HepG2 (cell line): ENCODE measurements around the gene OR6C76. TPM values are rescaled to one million over a fixed set of nuclear protein-coding genes. Genes with fewer than 3 reads are reported as not detected.

Experiments used
- ATAC-seq: fragments of 200-7000 bp; cut with Tn5 transposase; 3 replicates; pipeline ENCODE4 v1.9.1; 2020; ENCODE audit warnings: mild to moderate bottlenecking, moderate library complexity
- BruUV-seq: library from RNA; stranded (reverse); fragments of 400-500 nt; replicated peaks from 2 replicates; lab custom pipeline; 2021; lab: Mats Ljungman, UMichigan
- CTCF ChIA-PET: fragments of 300-600 bp; formaldehyde crosslinking; extraction: SDS; loops from one replicate; lab custom pipeline; 2021; ENCODE audit warnings: low total read pairs, inconsistent platforms, low intra/inter-chr PET ratio; lab: Yijun Ruan, JAX
- POLR2A ChIA-PET: fragments of 350-600 bp; sonication (Branson Sonifier 250); formaldehyde crosslinking; loops from one replicate; lab custom pipeline; 2020; ENCODE audit warnings: antibody characterized with exemption, inconsistent platforms; lab: Yijun Ruan, JAX
- DNase-seq: peaks from one replicate; pipeline ENCODE4 v3.0.0-alpha.2; 2015; ENCODE audit warnings: low spot score
- FAIRE-seq: peaks from 3 replicates; lab custom pipeline; 2011; peaks lifted over from hg19 to GRCh38; lab: Jason Lieb, UNC
- H2AFZ ChIP-seq: one replicate; pipeline ENCODE4 v1.6.1; 2011; ENCODE audit warnings: low read length, inconsistent platforms
- H3K27ac ChIP-seq: fragments of 300-600 bp; 3 replicates; pipeline ENCODE4 v1.8.0; 2011; ENCODE audit warnings: mixed run types, mild to moderate bottlenecking, mixed read lengths, low read length, inconsistent platforms; ENCODE audit not compliant: insufficient read depth; ENCODE audit errors: extremely low read length
- H3K27me3 ChIP-seq, 2 experiments: fragments of 200-600 bp in 1 of 2; 2 replicates in 1 of 2; 3 replicates in 1 of 2; pipeline versions ENCODE4 v1.6.0 to v1.8.0; 2011; ENCODE audit warnings: low read length in 2 of 2, mild to moderate bottlenecking in 2 of 2, moderate library complexity in 2 of 2, inconsistent platforms in 1 of 2; ENCODE audit not compliant: insufficient read depth in 2 of 2, control insufficient read depth in 1 of 2
- H3K36me3 ChIP-seq, 2 experiments: fragments of 200-600 bp in 1 of 2; replicated peaks in 1 of 2; 2 replicates in 1 of 2; 3 replicates in 1 of 2; pipeline versions ENCODE4 v1.5.1 to v1.8.0; 2011; ENCODE audit warnings: low read length in 2 of 2, inconsistent platforms in 1 of 2; ENCODE audit not compliant: insufficient read depth in 2 of 2, control insufficient read depth in 1 of 2
- H3K4me1 ChIP-seq: 2 replicates; pipeline ENCODE4 v1.5.1; 2012; ENCODE audit warnings: low read length, inconsistent platforms; ENCODE audit not compliant: insufficient read depth
- H3K4me2 ChIP-seq: 2 replicates; pipeline ENCODE4 v1.6.0; 2011; ENCODE audit warnings: low read depth, low read length, inconsistent platforms
- H3K4me3 ChIP-seq, 3 experiments: fragments of 200-600 bp in 1 of 3; sonication (generic), shearing (Covaris generic) in 1 of 3; replicated peaks in 1 of 3; 2 replicates each; pipeline ENCODE4 v1.5.1; 2011 to 2016; ENCODE audit warnings: low read length in 3 of 3, inconsistent platforms in 2 of 3, low read depth in 2 of 3, mild to moderate bottlenecking in 2 of 3, control low read depth in 1 of 3, mixed read lengths in 1 of 3; ENCODE audit not compliant: insufficient read depth in 1 of 3
- H3K79me2 ChIP-seq: one replicate; pipeline ENCODE4 v1.6.1; 2011; ENCODE audit warnings: low read length, inconsistent platforms; ENCODE audit not compliant: insufficient read depth
- H3K9ac ChIP-seq: 2 replicates; pipeline ENCODE4 v1.6.0; 2011; ENCODE audit warnings: mild to moderate bottlenecking, low read depth, low read length, inconsistent platforms; ENCODE audit not compliant: insufficient read depth
- H3K9me3 ChIP-seq: 2 replicates; pipeline ENCODE4 v1.5.1; 2012; ENCODE audit warnings: mild to moderate bottlenecking, low read length
- H4K20me1 ChIP-seq: 2 replicates; pipeline ENCODE4 v1.6.0; 2011; ENCODE audit warnings: inconsistent platforms, mild to moderate bottlenecking, low read length, moderate library complexity; ENCODE audit not compliant: insufficient read depth
- DNMT3B ChIP-seq: conservative IDR thresholded peaks from 2 replicates; pipeline ENCODE4 v1.6.1; 2016; ENCODE audit warnings: missing biosample characterization, control low read depth
- E2F1 ChIP-seq: sonication (generic); formaldehyde crosslinking; IDR thresholded peaks from 2 replicates; pipeline ENCODE4 v1.5.0; 2020; ENCODE audit warnings: missing genetic modification reagents
- EZH2 ChIP-seq: conservative IDR thresholded peaks from 2 replicates; pipeline ENCODE4 v1.6.1; 2012; ENCODE audit warnings: mild to moderate bottlenecking, low read depth, low read length, moderate library complexity
- KLF16 ChIP-seq, 2 experiments: sonication (generic) in 1 of 2; formaldehyde crosslinking in 1 of 2; IDR thresholded peaks; 2 replicates each; pipeline versions ENCODE4 v1.6.1 to v1.8.0; 2016 to 2023; ENCODE audit warnings: missing genetic modification reagents in 2 of 2, missing compliant biosample characterization in 1 of 2
- MTF1 ChIP-seq: sonication (generic); formaldehyde crosslinking; IDR thresholded peaks from 2 replicates; pipeline ENCODE4 v1.5.0; 2020; ENCODE audit warnings: missing genetic modification reagents
- PITX1 ChIP-seq: sonication (generic); formaldehyde crosslinking; IDR thresholded peaks from 2 replicates; pipeline ENCODE4 v1.5.1; 2020; ENCODE audit warnings: mild to moderate bottlenecking, missing genetic modification reagents
- RFX3 ChIP-seq: IDR thresholded peaks from 2 replicates; pipeline ENCODE4 v1.6.1; 2016; ENCODE audit warnings: missing biosample characterization, missing genetic modification reagents
- THAP11 ChIP-seq: IDR thresholded peaks from 2 replicates; pipeline ENCODE4 v1.6.1; 2016; ENCODE audit warnings: missing biosample characterization, missing genetic modification reagents
- ZNF326 ChIP-seq: sonication (generic); formaldehyde crosslinking; IDR thresholded peaks from 2 replicates; pipeline ENCODE4 v1.4.0; 2020; ENCODE audit warnings: missing genetic modification reagents, borderline replicate concordance
- ZNF33A ChIP-seq: sonication (generic); formaldehyde crosslinking; IDR thresholded peaks from 2 replicates; pipeline ENCODE4 v1.5.1; 2020; ENCODE audit warnings: missing genetic modification reagents, mild to moderate bottlenecking, moderate library complexity, borderline replicate concordance
- ZNF484 ChIP-seq: sonication (generic); formaldehyde crosslinking; IDR thresholded peaks from 2 replicates; pipeline ENCODE4 v1.5.1; 2020; ENCODE audit warnings: mild to moderate bottlenecking, low read depth, missing genetic modification reagents, borderline replicate concordance
- ZNF619 ChIP-seq: sonication (generic); formaldehyde crosslinking; IDR thresholded peaks from 2 replicates; pipeline ENCODE4 v1.4.0; 2020; ENCODE audit warnings: mild to moderate bottlenecking, missing genetic modification reagents
- ZNF761 ChIP-seq: sonication (generic); formaldehyde crosslinking; conservative IDR thresholded peaks from 2 replicates; pipeline ENCODE4 v1.4.0; 2020; ENCODE audit warnings: mild to moderate bottlenecking, missing genetic modification reagents
- ZNF773 ChIP-seq: sonication (generic); formaldehyde crosslinking; IDR thresholded peaks from 2 replicates; pipeline ENCODE4 v1.4.0; 2020; ENCODE audit warnings: missing genetic modification reagents, borderline replicate concordance
- ZNF777 ChIP-seq: sonication (generic); formaldehyde crosslinking; IDR thresholded peaks from 2 replicates; pipeline ENCODE4 v1.4.0; 2020; ENCODE audit warnings: missing genetic modification reagents
- WGBS: methylation state at CpG from one replicate; pipeline ENCODE4 v1.1.6; 2017; ENCODE audit warnings: low lambda C conversion rate; 5-methylcytosine and 5-hydroxymethylcytosine counted together
- in situ Hi-C: cut with HindIII; loops from 2 replicates; pipeline ENCODE4 v1.10.0; 2017; ENCODE audit warnings: low pct_unique_long_range_greater_than_20kb; ENCODE audit not compliant: extremely low pct_ligation_motif_present
- intact Hi-C: fragments of 100-400 bp; cut with micrococcal nuclease; formaldehyde crosslinking; loops from one replicate; pipeline ENCODE4 v1.10.0; 2022; ENCODE audit not compliant: unreplicated experiment
- polyA plus RNA-seq, 8 experiments: library from polyadenylated mRNA; depleted of rRNA in 3 of 8; stranded (reverse) in 7 of 8; unstranded in 1 of 8; fragments of >200 nt; fragmentation: Illumina TruSeq in 4 of 8; extraction: Trizol in 4 of 8; gene quantifications; 2 replicates each; pipeline versions ENCODE4 v1.2.1 to v1.2.3, GENCODE V29; 2011 to 2016; ENCODE audit warnings: low read depth in 4 of 8, missing spikeins in 1 of 8, mixed read lengths in 1 of 8; ENCODE audit not compliant: insufficient read depth in 1 of 8
- total RNA-seq, 5 experiments: library from RNA; depleted of rRNA; stranded (reverse); fragments of >200 nt; fragmentation: Illumina TruSeq; extraction: Trizol; gene quantifications; 2 replicates each; pipeline ENCODE4 v1.2.3, GENCODE V29; 2016; ENCODE audit warnings: low read depth in 1 of 5
- TF ChIP-seq, protein P1 (sequence below): sonication (generic); formaldehyde crosslinking; IDR thresholded peaks from 2 replicates; pipeline ENCODE4 v1.5.1; 2020; ENCODE audit warnings: missing genetic modification reagents, mild to moderate bottlenecking, borderline replicate concordance
- TF ChIP-seq, protein P2 (sequence below): sonication (generic); formaldehyde crosslinking; IDR thresholded peaks from 2 replicates; pipeline ENCODE4 v1.4.0; 2020; ENCODE audit warnings: missing genetic modification reagents; ENCODE audit errors: not compliant biosample characterization

Gene OR6C76
- total and polyA plus RNA-seq, 2 of the 13 experiments (the other 11 are each of a cell fraction or from before 2014, with no cell fraction given): not detected

GRCh38 chr12:55443776-55444175 lies 17.7 kb downstream of the OR6C76 start, which contains the start of gene OR6C2:
Gene OR6C2 (plus strand): TSS chr12:55444076. CDS start chr12:55452214, 8,138 bp downstream.
- FAIRE-seq (no peak), DNase-seq (no peak), ATAC-seq (no peak)
- H2AFZ ChIP-seq: no peak within 1 kb of the TSS
- H3K4me1 ChIP-seq: 0 out of 2 replicates have a peak, but pooled peaks cover 6% of the 10 kb centered on the region
- POLR2A ChIA-PET: no interaction called here
- no TSS peak for BruUV-seq
- in situ Hi-C loops (loop anchor here (25.0 kb wide), 1 partner anchor 256 kb away; no protein-coding TSS in a partner anchor), intact Hi-C loops (no loop called here)
- no peaks in the 10 kb centered on the region for H3K36me3 ChIP-seq
- no peak within 1 kb of the TSS for H3K4me3 ChIP-seq
- TF ChIP-seq, protein P1, sequence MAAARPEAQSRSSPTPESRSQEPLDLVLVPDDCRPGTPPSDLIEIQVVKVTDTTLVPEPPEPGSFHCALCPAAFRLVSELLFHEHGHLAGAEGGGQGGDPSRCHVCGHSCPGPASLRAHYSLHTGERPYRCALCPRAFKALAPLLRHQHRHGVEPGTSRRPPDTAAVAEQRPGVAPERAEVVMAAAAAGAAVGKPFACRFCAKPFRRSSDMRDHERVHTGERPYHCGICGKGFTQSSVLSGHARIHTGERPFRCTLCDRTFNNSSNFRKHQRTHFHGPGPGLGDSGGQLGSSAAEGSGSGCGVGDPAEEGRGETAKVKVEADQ (CRISPR knock-in tag): no peak
- TF ChIP-seq ZNF773 (no peak), MTF1 (CRISPR knock-in tag) (no peak), ZNF619 (CRISPR knock-in tag) (no peak)
- TF ChIP-seq, protein P2, sequence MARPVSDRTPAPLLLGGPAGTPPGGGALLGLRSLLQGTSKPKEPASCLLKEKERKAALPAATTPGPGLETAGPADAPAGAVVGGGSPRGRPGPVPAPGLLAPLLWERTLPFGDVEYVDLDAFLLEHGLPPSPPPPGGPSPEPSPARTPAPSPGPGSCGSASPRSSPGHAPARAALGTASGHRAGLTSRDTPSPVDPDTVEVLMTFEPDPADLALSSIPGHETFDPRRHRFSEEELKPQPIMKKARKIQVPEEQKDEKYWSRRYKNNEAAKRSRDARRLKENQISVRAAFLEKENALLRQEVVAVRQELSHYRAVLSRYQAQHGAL (CRISPR knock-in tag): no peak
- 4% methylated on average over 2 of the region's 2 CpGs for WGBS
- no peak within 1 kb of the TSS for H3K27ac ChIP-seq
- H3K27me3 ChIP-seq: no peaks in the 10 kb centered on the region
- H3K9ac ChIP-seq: no peak within 1 kb of the TSS
- no peaks in the 10 kb centered on the region for H4K20me1 ChIP-seq
- CTCF ChIA-PET: no interaction called here
- H3K79me2 ChIP-seq: no peaks in the 10 kb centered on the region
- H3K9me3 ChIP-seq: peaks cover 4% of the 10 kb centered on the region; the same call in 1 of the 2 replicates
- no peak within 1 kb of the TSS for H3K4me2 ChIP-seq

- 98% methylated on average over 1 of the region's 1 CpG for WGBS
- no peak overlapping the region for H3K4me2 ChIP-seq
- no peak for FAIRE-seq
- intact Hi-C loops: loop anchor here (5.0 kb wide), 1 partner anchor 57 kb away; no protein-coding TSS in a partner anchor
- H3K4me3 ChIP-seq: no peak overlapping the region
- ChIA-PET POLR2A (no interaction called here), CTCF (interaction anchor here (1.8 kb wide), 1 partner anchor 174 kb away, joined by 28 read pairs; no protein-coding TSS in a partner anchor)
- H3K36me3 ChIP-seq: no peaks in the 10 kb centered on the region
- no peak for ATAC-seq
- H3K4me1 ChIP-seq: 0 out of 2 replicates have a peak, but pooled peaks cover 3% of the 10 kb centered on the region
- no peak overlapping the region for H3K9ac ChIP-seq
- no peaks in the 10 kb centered on the region for H3K79me2 ChIP-seq
- no peaks in the 10 kb centered on the region for H4K20me1 ChIP-seq
- in situ Hi-C loops: loop anchor here (5.0 to 25.0 kb wide), 2 partner anchors 172 to 258 kb away; no protein-coding TSS in a partner anchor
- no peak overlapping the region for H3K27ac ChIP-seq
- H3K27me3 ChIP-seq: no peaks in the 10 kb centered on the region
- H3K9me3 ChIP-seq: peaks cover 4% of the 10 kb centered on the region; the same call in 1 of the 2 replicates
- no TSS peak for BruUV-seq
- H2AFZ ChIP-seq: no peak overlapping the region
- DNase-seq: no peak
- no peak for TF ChIP-seq ZNF33A (CRISPR knock-in tag)
- TF ChIP-seq RFX3 (CRISPR knock-in tag): no peak
- TF ChIP-seq E2F1 (CRISPR knock-in tag): no peak
- TF ChIP-seq KLF16 (CRISPR knock-in tag; IDR thresholded peaks at IDR 0.05): no peak
- no peak for TF ChIP-seq ZNF777 (CRISPR knock-in tag)
- TF ChIP-seq ZNF326 (CRISPR knock-in tag): no peak
- no peak for TF ChIP-seq DNMT3B
- TF ChIP-seq EZH2: no peak
- no peak for TF ChIP-seq PITX1 (CRISPR knock-in tag)
- no peak for TF ChIP-seq ZNF484 (CRISPR knock-in tag)
- TF ChIP-seq THAP11 (CRISPR knock-in tag): no peak
- no peak for TF ChIP-seq ZNF761 (CRISPR knock-in tag)
These were observed 19.3 kb downstream of the OR6C76 start for GRCh38 chr12:55445357-55445756.
